Osteocyte (in vitro differentiated cells): ENCODE measurements around the gene KLF2. TPM values are rescaled to one million over a fixed set of nuclear protein-coding genes. Genes with fewer than 3 reads are reported as not detected.

Source experiments
- DNase-seq: peaks from one replicate; pipeline ENCODE4 v3.0.0; 2021; ENCODE audit warnings: mixed read lengths; ENCODE audit not compliant: unreplicated experiment; ENCODE audit errors: extremely low spot score
- H3K27ac Mint-ChIP-seq: one replicate; pipeline ENCODE4 v1.8.0; 2021; ENCODE audit warnings: mild to moderate bottlenecking, mixed read lengths; ENCODE audit not compliant: unreplicated experiment
- H3K27me3 Mint-ChIP-seq: one replicate; pipeline ENCODE4 v1.8.0; 2021; ENCODE audit warnings: mixed read lengths; ENCODE audit not compliant: unreplicated experiment
- H3K36me3 Mint-ChIP-seq: one replicate; pipeline ENCODE4 v1.8.0; 2021; ENCODE audit warnings: mixed read lengths; ENCODE audit not compliant: unreplicated experiment
- H3K4me1 Mint-ChIP-seq: one replicate; pipeline ENCODE4 v1.8.0; 2021; ENCODE audit warnings: mixed read lengths; ENCODE audit not compliant: unreplicated experiment
- H3K4me3 Mint-ChIP-seq: one replicate; pipeline ENCODE4 v1.8.0; 2021; ENCODE audit warnings: mild to moderate bottlenecking, moderate library complexity, mixed read lengths; ENCODE audit not compliant: unreplicated experiment
- H3K9me3 Mint-ChIP-seq: one replicate; pipeline ENCODE4 v1.8.0; 2021; ENCODE audit warnings: mixed read lengths; ENCODE audit not compliant: unreplicated experiment
- total RNA-seq: library from RNA; stranded (reverse); gene quantifications from 2 replicates; pipeline ENCODE4 v1.2.1, GENCODE V29; 2021
- TF ChIP-seq, protein P1 (sequence below): fragments of 200-600 bp; sonication (generic); IDR thresholded peaks from 2 replicates; pipeline ENCODE4 v1.5.0; 2021; ENCODE audit warnings: antibody characterized with exemption, mild to moderate bottlenecking, moderate library complexity

Gene KLF2
- total RNA-seq, 1 donor from 2014 or later: 55.5 TPM

DNA sequence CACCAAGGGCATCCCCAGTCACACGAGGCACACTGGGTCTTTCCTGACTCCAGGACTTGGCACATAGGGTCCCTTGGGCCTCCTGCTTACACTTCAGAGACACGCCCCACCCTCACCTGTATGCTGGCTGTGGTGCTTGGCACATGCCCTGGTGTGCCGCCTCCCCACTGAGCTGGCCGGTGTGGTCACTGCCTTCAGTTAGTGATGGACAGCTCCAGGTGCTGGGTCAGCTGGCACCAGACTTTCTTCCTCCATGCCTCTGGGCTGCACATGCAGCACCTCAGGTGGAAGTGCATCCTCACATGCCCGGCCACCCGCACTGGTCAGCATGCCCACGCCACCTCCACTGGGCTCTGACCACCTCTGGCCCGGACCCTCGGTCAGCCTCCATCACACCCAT, 52.9 kb downstream of the KLF2 start:
- H3K4me1 Mint-ChIP-seq: peaks cover 17% of the 10 kb centered on the region
- no peaks in the 10 kb centered on the region for H3K9me3 Mint-ChIP-seq
- no peaks in the 10 kb centered on the region for H3K27me3 Mint-ChIP-seq
- no peak for DNase-seq
- peaks cover 18% of the 10 kb centered on the region for H3K36me3 Mint-ChIP-seq
- TF ChIP-seq, protein P1, sequence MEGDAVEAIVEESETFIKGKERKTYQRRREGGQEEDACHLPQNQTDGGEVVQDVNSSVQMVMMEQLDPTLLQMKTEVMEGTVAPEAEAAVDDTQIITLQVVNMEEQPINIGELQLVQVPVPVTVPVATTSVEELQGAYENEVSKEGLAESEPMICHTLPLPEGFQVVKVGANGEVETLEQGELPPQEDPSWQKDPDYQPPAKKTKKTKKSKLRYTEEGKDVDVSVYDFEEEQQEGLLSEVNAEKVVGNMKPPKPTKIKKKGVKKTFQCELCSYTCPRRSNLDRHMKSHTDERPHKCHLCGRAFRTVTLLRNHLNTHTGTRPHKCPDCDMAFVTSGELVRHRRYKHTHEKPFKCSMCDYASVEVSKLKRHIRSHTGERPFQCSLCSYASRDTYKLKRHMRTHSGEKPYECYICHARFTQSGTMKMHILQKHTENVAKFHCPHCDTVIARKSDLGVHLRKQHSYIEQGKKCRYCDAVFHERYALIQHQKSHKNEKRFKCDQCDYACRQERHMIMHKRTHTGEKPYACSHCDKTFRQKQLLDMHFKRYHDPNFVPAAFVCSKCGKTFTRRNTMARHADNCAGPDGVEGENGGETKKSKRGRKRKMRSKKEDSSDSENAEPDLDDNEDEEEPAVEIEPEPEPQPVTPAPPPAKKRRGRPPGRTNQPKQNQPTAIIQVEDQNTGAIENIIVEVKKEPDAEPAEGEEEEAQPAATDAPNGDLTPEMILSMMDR: no peak
- H3K4me3 Mint-ChIP-seq: no peak overlapping the region
- no peak overlapping the region for H3K27ac Mint-ChIP-seq

Other genes starting within 250 kb of the KLF2 start
- 663 and 687 TPM in 2 replicates for gene TPM4, start 248.3 kb upstream of the KLF2 start, total RNA-seq
- 55.9 and 61.1 TPM in 2 replicates for gene RAB8A, start 212.9 kb upstream of the KLF2 start, total RNA-seq
- not detected in 2 replicates for gene HSH2D, start 181.1 kb upstream of the KLF2 start, total RNA-seq
- gene CIB3, start 151.3 kb upstream of the KLF2 start, total RNA-seq: not detected in 2 replicates
- gene FAM32A, start 139.4 kb upstream of the KLF2 start, total RNA-seq: 78.8 and 80.2 TPM in 2 replicates
- 85.5 TPM in 2 replicates for gene AP1M1, start 126.9 kb upstream of the KLF2 start, total RNA-seq
- gene EPS15L1, start 147.1 kb downstream of the KLF2 start, total RNA-seq: 47.4 and 53.1 TPM in 2 replicates
- not detected in 2 replicates for gene CALR3, start 171.3 kb downstream of the KLF2 start, total RNA-seq
- 5.3 and 5.5 TPM in 2 replicates for gene C19orf44, start 171.6 kb downstream of the KLF2 start, total RNA-seq
- gene CHERP, start 217.6 kb downstream of the KLF2 start, total RNA-seq: 45.1 and 50.1 TPM in 2 replicates
- gene SLC35E1, start 247.6 kb downstream of the KLF2 start, total RNA-seq: 49.8 and 55.5 TPM in 2 replicates